Activated CD8-positive, alpha-beta memory T cell treated with anti-CD3 and anti-CD28 coated beads, Interleukin-2, amount 50 U/mL, for 1 hour (primary cell): Measurements from ENCODE around the gene WDR93.

Experiments used
- DNase-seq: peaks from one replicate; pipeline ENCODE4 v3.0.0-alpha.2; 2020; ENCODE audit errors: extremely low read depth

The WDR93 gene

GRCh38 chr15:89749054-89749453 is 58.4 kb downstream of the WDR93 start:
- no peak for DNase-seq

- DNase-seq = no peak
Observed at GRCh38 chr15:89749526-89749925, 58.9 kb downstream of the WDR93 start.

- DNase-seq = no peak
Observed at GRCh38 chr15:89749951-89750559, 59.4 kb downstream of the WDR93 start.

GRCh38 chr15:89750560-89751542 is 60.2 kb downstream of the WDR93 start, which contains the start of gene MESP1:
TSS of gene MESP1 (minus strand) at chr15:89751249. CDS start at chr15:89751231, 18 bp downstream.
- DNase-seq = peak; percentile 61

GRCh38 chr15:89751748-89752147 is 61.1 kb downstream of the WDR93 start:
- no peak for DNase-seq

GRCh38 chr15:89753855-89754254 is 63.2 kb downstream of the WDR93 start:
- DNase-seq = no peak

- no peak for DNase-seq
Observed at GRCh38 chr15:89754361-89755154, 63.9 kb downstream of the WDR93 start.

- DNase-seq = no peak
Observed at GRCh38 chr15:89755701-89756100, 65.1 kb downstream of the WDR93 start.

GRCh38 chr15:89756897-89757296 is 66.3 kb downstream of the WDR93 start:
- no peak for DNase-seq

GRCh38 chr15:89758283-89758682 is 67.7 kb downstream of the WDR93 start:
- DNase-seq = no peak

- DNase-seq = no peak
Observed at GRCh38 chr15:89758981-89759380, 68.4 kb downstream of the WDR93 start.

GRCh38 chr15:89759835-89760234 is 69.2 kb downstream of the WDR93 start:
- DNase-seq = no peak

- DNase-seq = no peak
Observed at GRCh38 chr15:89760303-89761008, 69.8 kb downstream of the WDR93 start.

- no peak for DNase-seq
Observed at GRCh38 chr15:89761009-89761831, 70.6 kb downstream of the WDR93 start.

- DNase-seq = no peak
Observed at GRCh38 chr15:89761929-89762328, 71.3 kb downstream of the WDR93 start.

GRCh38 chr15:89765694-89766093 is 75.1 kb downstream of the WDR93 start:
- no peak for DNase-seq

GRCh38 chr15:89766357-89767311 is 76.0 kb downstream of the WDR93 start:
- no peak for DNase-seq

- DNase-seq = no peak
Observed at GRCh38 chr15:89767411-89767915, 76.9 kb downstream of the WDR93 start.

GRCh38 chr15:89768071-89768500 is 77.5 kb downstream of the WDR93 start:
- no peak for DNase-seq
